Uterus (tissue), 2 donors: Measurements from ENCODE around the gene STS.

Experiments
- POLR2A ChIP-seq, 2 donors: fragments of 450-650 bp; IDR thresholded peaks; one replicate each; pipeline ENCODE4 v1.6.1; 2016; ENCODE audit warnings: antibody characterized with exemption in 2 of 2, mild to moderate bottlenecking in 1 of 2, moderate library complexity in 1 of 2
- TF ChIP-seq, protein P1 (sequence below), 4 experiments: fragments of 200-600 bp in 2 of 4; fragments of 450-650 bp in 2 of 4; sonication (generic) in 2 of 4; IDR thresholded peaks; one replicate each; pipeline ENCODE4 v1.5.1; 2016 to 2019; ENCODE audit warnings: antibody characterized with exemption in 4 of 4, mild to moderate bottlenecking in 2 of 4, moderate library complexity in 1 of 4

DNA sequence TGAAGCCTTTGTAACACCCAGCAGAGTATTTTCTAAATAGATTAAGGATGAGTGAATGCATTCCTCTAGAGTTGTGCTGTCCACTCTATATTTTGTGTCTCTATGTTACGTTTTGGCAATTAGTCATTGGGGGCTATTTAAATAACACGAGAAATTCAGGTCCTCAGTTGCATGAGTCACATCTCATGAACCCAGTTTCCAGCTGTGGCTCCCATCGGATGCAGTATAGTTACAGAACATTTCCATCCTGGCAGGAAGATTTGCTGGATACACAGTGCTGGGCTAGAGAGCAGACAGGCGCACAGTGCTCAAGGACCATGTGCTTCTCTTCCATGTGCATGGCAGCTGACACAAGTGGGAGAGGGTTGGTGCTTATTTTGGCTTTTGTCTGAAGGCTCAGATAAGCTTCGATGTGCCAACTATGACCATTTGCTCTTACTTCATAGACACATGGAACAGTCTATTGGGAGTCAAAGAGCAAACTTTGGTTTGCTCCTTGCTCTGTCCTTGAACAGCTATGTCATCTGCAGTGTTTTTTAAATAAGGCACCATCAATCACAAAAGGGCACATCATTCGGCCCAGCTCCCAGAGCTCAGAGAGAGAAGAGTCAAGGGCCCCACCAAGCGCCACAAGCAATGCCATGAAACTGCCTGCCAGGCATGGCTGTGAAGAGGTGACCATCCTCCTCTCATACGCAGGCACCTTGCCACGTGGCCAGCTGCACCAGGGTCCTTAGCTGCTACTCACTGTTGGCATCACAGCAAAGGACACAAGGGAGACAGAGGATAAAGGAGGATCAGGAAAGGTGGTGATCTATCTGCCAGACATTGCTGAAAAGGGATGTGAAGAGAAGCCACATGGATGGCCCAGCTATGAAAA, 8.1 kb upstream of the STS start:
- TF ChIP-seq, protein P1, sequence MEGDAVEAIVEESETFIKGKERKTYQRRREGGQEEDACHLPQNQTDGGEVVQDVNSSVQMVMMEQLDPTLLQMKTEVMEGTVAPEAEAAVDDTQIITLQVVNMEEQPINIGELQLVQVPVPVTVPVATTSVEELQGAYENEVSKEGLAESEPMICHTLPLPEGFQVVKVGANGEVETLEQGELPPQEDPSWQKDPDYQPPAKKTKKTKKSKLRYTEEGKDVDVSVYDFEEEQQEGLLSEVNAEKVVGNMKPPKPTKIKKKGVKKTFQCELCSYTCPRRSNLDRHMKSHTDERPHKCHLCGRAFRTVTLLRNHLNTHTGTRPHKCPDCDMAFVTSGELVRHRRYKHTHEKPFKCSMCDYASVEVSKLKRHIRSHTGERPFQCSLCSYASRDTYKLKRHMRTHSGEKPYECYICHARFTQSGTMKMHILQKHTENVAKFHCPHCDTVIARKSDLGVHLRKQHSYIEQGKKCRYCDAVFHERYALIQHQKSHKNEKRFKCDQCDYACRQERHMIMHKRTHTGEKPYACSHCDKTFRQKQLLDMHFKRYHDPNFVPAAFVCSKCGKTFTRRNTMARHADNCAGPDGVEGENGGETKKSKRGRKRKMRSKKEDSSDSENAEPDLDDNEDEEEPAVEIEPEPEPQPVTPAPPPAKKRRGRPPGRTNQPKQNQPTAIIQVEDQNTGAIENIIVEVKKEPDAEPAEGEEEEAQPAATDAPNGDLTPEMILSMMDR (IDR thresholded peaks at IDR 0.05), result no peak
- no peak for TF ChIP-seq POLR2A (IDR thresholded peaks at IDR 0.05)
